ENCODE measurements around the gene CLN5.

GRCh38 chr13:76982061-76982460 lies 9.8 kb upstream of the CLN5 start:
- TF ChIP-seq, protein P1, sequence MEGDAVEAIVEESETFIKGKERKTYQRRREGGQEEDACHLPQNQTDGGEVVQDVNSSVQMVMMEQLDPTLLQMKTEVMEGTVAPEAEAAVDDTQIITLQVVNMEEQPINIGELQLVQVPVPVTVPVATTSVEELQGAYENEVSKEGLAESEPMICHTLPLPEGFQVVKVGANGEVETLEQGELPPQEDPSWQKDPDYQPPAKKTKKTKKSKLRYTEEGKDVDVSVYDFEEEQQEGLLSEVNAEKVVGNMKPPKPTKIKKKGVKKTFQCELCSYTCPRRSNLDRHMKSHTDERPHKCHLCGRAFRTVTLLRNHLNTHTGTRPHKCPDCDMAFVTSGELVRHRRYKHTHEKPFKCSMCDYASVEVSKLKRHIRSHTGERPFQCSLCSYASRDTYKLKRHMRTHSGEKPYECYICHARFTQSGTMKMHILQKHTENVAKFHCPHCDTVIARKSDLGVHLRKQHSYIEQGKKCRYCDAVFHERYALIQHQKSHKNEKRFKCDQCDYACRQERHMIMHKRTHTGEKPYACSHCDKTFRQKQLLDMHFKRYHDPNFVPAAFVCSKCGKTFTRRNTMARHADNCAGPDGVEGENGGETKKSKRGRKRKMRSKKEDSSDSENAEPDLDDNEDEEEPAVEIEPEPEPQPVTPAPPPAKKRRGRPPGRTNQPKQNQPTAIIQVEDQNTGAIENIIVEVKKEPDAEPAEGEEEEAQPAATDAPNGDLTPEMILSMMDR (IDR thresholded peaks at IDR 0.05), result no peak
- no peak for TF ChIP-seq POLR2AphosphoS5 (IDR thresholded peaks at IDR 0.05; ENCODE audit: insufficient read depth in 1 of 2, low read depth in 1 of 2)

Data from vagina (tissue), 2 donors.